HG02571 (cell line): ENCODE measurements around the gene SLC6A3.
"Not testable (repeated sequence)": the region's sequence is repeated elsewhere in the genome, so short reads cannot be mapped to it uniquely, and the experiment has no call there.

Source experiments
- ATAC-seq: cut with Tn5 transposase; IDR thresholded peaks from one replicate; pipeline ENCODE4 v1.9.1; 2021; ENCODE audit warnings: mild to moderate bottlenecking, moderate library complexity; ENCODE audit not compliant: unreplicated experiment

SLC6A3 gene

GRCh38 chr5:1478271-1479035 is 33.2 kb upstream of the SLC6A3 start:
- ATAC-seq: no peak

GRCh38 chr5:1477341-1477740 is 32.1 kb upstream of the SLC6A3 start:
- no peak for ATAC-seq

GRCh38 chr5:1476967-1477310 is 31.7 kb upstream of the SLC6A3 start:
- ATAC-seq: no peak

GRCh38 chr5:1476181-1476966 is 31.1 kb upstream of the SLC6A3 start:
- no peak for ATAC-seq

- not testable (repeated sequence) for ATAC-seq
Observed at GRCh38 chr5:1475544-1475900, 30.3 kb upstream of the SLC6A3 start.

GRCh38 chr5:1474866-1475543 is 29.8 kb upstream of the SLC6A3 start:
- no peak for ATAC-seq

GRCh38 chr5:1474183-1474839 is 29.1 kb upstream of the SLC6A3 start:
- no peak for ATAC-seq

GRCh38 chr5:1473746-1474145 is 28.5 kb upstream of the SLC6A3 start:
- ATAC-seq: no peak

GRCh38 chr5:1472964-1473628 is 27.9 kb upstream of the SLC6A3 start:
- ATAC-seq: no peak

GRCh38 chr5:1471997-1472963 is 27.0 kb upstream of the SLC6A3 start:
- ATAC-seq: no peak

- no peak for ATAC-seq
Observed at GRCh38 chr5:1471240-1471853, 26.1 kb upstream of the SLC6A3 start.

GRCh38 chr5:1470762-1471211 is 25.5 kb upstream of the SLC6A3 start:
- ATAC-seq: no peak

- no peak for ATAC-seq
Observed at GRCh38 chr5:1468629-1469527, 23.6 kb upstream of the SLC6A3 start.

GRCh38 chr5:1468247-1468612 is 23.0 kb upstream of the SLC6A3 start:
- ATAC-seq: no peak

GRCh38 chr5:1467341-1468246 is 22.4 kb upstream of the SLC6A3 start:
- no peak for ATAC-seq

- no peak for ATAC-seq
Observed at GRCh38 chr5:1466631-1467265, 21.5 kb upstream of the SLC6A3 start.
